ENCODE data around the gene DNPH1. TPM values are rescaled to one million over a fixed set of nuclear protein-coding genes. Genes with fewer than 3 reads are reported as not detected.

The DNPH1 gene
- total and polyA plus RNA-seq, 2 of the 8 experiments (the other 6 are each of a cell fraction or from before 2014, with no cell fraction given) = 33.9 to 134 TPM

- TF ChIP-seq CHD7 (IDR thresholded peaks at IDR 0.05; ENCODE audit: insufficient replicate concordance, low read length) (no peak), CTBP2 (IDR thresholded peaks at IDR 0.05; ENCODE audit: borderline replicate concordance, insufficient read depth, insufficient read length, low read length) (no peak), POLR2AphosphoS5 (IDR thresholded peaks at IDR 0.05; ENCODE audit: low read depth, low read length) (no peak), CEBPB (IDR thresholded peaks at IDR 0.05; ENCODE audit: low read depth, low read length) (no peak), JUN (IDR thresholded peaks at IDR 0.05; ENCODE audit: low read depth, low read length) (no peak), RNF2 (IDR thresholded peaks at IDR 0.05; ENCODE audit: borderline replicate concordance, low read depth, low read length, missing control alignments, poor library complexity, severe bottlenecking) (no peak), USF2 (IDR thresholded peaks at IDR 0.05; ENCODE audit: low read length) (no peak), POU5F1 (IDR thresholded peaks at IDR 0.05; ENCODE audit: low read depth, low read length) (no peak), TEAD4 (IDR thresholded peaks at IDR 0.05; ENCODE audit: low read depth, low read length) (no peak), CBX5 (IDR thresholded peaks at IDR 0.05; ENCODE audit: low read depth, low read length) (no peak)
Observed at GRCh38 chr6:43213431-43213830, 15.8 kb downstream of the DNPH1 start (continued).
